Ectodermal cell (in vitro differentiated cells): ENCODE data around the gene CEP83.

Experiments used
- H3K27ac ChIP-seq: 2 replicates; pipeline ENCODE4 v1.7.0; 2013; ENCODE audit warnings: mild to moderate bottlenecking, low read depth, low read length; ENCODE audit not compliant: insufficient read depth, poor library complexity, severe bottlenecking
- H3K27me3 ChIP-seq: 2 replicates; pipeline ENCODE4 v1.7.0; 2013; ENCODE audit warnings: mild to moderate bottlenecking, low read length; ENCODE audit not compliant: insufficient read depth, control insufficient read depth, poor library complexity, severe bottlenecking
- H3K36me3 ChIP-seq: one replicate; pipeline ENCODE4 v1.7.0; 2013; ENCODE audit warnings: low read length; ENCODE audit not compliant: control insufficient read depth, insufficient read depth
- H3K4me1 ChIP-seq: one replicate; pipeline ENCODE4 v1.7.0; 2013; ENCODE audit warnings: low read length; ENCODE audit not compliant: control insufficient read depth, insufficient read depth
- H3K4me3 ChIP-seq: 2 replicates; pipeline ENCODE4 v1.7.0; 2013; ENCODE audit warnings: low read depth, low read length, control low read depth; ENCODE audit not compliant: insufficient read depth
- H3K9me3 ChIP-seq: 2 replicates; pipeline ENCODE4 v1.7.0; 2013; ENCODE audit warnings: mild to moderate bottlenecking, low read length, moderate library complexity; ENCODE audit not compliant: control insufficient read depth
- WGBS, 2 experiments: methylation state at CpG; one replicate each; pipeline ENCODE4 v1.1.7; 2013; ENCODE audit warnings: missing lambda C conversion rate in 2 of 2; 5-methylcytosine and 5-hydroxymethylcytosine counted together

Gene CEP83

DNA sequence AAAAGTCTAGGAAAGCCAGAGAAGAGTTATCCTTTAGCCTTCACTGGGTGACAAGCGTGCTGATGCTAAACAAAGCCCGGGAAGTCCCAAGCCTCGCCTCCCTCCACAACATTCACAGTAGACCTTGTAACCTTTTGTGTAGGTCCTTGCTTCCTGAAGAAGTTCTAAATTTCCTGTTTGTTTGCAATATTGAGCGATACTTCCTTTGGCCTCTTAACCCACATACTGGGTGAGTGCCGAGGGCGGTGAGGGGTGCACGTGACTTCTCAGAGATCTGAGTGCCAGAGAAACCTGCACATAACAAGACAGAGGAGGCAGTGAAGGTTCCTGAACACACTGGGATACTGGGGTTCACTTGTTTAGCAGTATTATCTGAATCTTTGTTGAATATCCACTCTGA lies 177.0 kb downstream of the CEP83 start:
- Histone ChIP-seq H3K36me3 (no peaks in the 10 kb centered on the region), H3K4me1 (peaks cover 8% of the 10 kb centered on the region), H3K4me3 (no peak overlapping the region), H3K27ac (no peak overlapping the region), H3K27me3 (no peaks in the 10 kb centered on the region), H3K9me3 (no peaks in the 10 kb centered on the region)
- 91 to 97% methylated on average over 7 of the region's 7 CpGs for WGBS, 2 experiments

DNA sequence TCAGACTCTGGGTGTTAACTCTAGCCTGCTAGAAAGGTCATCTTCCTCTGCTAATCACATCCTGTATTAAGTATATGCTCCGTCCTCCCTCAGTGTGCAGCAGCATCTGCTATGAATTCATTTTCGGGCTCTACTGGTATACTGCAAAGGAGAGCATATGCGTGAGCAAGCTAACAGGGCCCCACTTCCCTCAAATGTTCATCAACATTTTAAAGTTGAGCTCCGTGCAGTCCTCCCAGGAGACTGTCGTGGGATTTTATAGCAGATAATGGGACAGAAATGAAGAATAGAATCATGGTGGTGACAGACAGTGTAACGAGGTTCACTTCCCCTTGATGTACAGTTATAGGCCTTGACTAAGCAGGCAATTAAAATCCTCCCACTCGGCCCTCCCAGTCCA lies 179.6 kb downstream of the CEP83 start:
- no peaks in the 10 kb centered on the region for H3K4me1 ChIP-seq
- no peaks in the 10 kb centered on the region for H3K27me3 ChIP-seq
- H3K36me3 ChIP-seq = no peaks in the 10 kb centered on the region
- 93 to 95% methylated on average over 7 of the region's 7 CpGs for WGBS, 2 experiments
- H3K4me3 ChIP-seq = no peak overlapping the region
- no peaks in the 10 kb centered on the region for H3K9me3 ChIP-seq
- H3K27ac ChIP-seq = no peak overlapping the region

DNA sequence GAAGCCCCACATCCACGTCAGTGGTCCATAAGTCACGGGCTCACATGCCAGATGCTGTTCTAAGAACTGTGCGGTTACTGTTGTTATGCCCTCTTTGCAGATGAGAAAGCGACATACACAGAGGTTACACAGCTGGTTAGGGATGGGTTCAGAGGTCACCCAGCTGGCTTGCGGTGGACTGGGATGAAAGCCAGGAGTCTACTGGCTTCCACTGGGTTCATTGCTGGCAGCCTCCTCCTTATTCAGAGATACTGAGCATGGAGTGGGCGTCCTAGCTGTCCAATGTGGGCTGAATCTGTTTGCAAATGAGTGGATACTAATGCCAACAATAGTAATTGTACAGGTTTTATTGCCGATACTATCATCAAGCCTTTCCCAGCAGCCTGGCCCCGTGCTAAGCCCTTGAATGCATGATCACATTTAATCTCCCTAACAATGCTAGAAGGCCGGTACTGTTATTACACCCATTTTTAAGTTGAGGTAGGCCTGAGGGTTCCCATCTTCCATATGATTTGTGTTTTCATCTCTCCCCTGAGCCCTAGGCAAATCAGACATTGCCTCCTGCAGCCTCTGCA lies 182.2 kb downstream of the CEP83 start:
- H3K27me3 ChIP-seq = no peaks in the 10 kb centered on the region
- H3K27ac ChIP-seq = no peak overlapping the region
- H3K9me3 ChIP-seq = no peaks in the 10 kb centered on the region
- WGBS, 2 experiments = 94 to 96% methylated on average over 9 of the region's 9 CpGs
- H3K36me3 ChIP-seq = no peaks in the 10 kb centered on the region
- H3K4me3 ChIP-seq = no peak overlapping the region
- H3K4me1 ChIP-seq = no peaks in the 10 kb centered on the region

DNA sequence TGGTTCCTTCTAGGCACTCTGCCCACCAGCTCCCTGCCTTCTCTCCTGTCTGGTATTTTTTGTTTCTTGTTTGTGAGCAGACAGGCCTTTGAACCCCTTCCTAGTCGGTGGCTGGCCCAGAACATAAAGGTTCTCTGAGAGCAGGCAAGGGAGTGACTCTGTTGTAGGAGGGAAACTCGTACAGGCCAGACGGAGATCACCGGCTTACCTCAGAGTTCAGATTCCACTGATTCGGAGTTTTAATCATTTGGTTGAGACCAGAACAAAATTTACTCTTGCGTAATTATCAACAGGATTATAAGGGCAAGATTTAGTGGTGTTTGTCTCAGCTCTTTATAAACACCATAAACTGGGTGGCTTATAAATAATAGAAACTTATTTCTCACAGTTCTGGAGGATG lies 182.9 kb downstream of the CEP83 start:
- Histone ChIP-seq H3K36me3 (no peaks in the 10 kb centered on the region), H3K4me1 (no peaks in the 10 kb centered on the region)

DNA sequence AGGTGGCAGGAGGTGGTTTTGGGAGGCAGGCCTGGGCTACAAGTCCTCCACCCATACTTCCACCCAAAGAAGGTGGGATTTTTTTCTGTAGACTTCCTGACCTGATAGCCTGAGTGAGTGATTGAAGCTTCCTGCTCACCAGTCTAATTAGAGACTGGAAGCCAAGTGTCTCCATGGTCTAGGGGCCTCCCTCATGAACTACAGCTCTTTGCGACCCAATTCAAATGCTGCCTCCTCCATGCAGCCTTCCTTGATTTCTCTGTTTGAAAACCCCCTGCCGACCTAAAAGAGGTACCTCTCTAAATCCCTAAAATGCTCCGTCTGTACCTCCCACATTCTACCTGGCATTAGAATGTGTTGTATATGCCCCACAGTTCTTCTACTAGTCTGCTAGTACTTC lies 186.4 kb downstream of the CEP83 start:
- WGBS, 2 experiments = 91 to 95% methylated on average over 3 of the region's 3 CpGs
- Histone ChIP-seq H3K9me3 (no peaks in the 10 kb centered on the region), H3K4me1 (no peaks in the 10 kb centered on the region), H3K27me3 (no peaks in the 10 kb centered on the region), H3K4me3 (no peak overlapping the region), H3K27ac (no peak overlapping the region), H3K36me3 (no peaks in the 10 kb centered on the region)

More for the DNA sequence above, 182.9 kb downstream of the CEP83 start:
- H3K27me3 ChIP-seq = no peaks in the 10 kb centered on the region
- H3K4me3 ChIP-seq = no peak overlapping the region
- 93% methylated on average over 6 of the region's 6 CpGs for WGBS, 2 experiments
- H3K9me3 ChIP-seq = no peaks in the 10 kb centered on the region
- no peak overlapping the region for H3K27ac ChIP-seq

DNA sequence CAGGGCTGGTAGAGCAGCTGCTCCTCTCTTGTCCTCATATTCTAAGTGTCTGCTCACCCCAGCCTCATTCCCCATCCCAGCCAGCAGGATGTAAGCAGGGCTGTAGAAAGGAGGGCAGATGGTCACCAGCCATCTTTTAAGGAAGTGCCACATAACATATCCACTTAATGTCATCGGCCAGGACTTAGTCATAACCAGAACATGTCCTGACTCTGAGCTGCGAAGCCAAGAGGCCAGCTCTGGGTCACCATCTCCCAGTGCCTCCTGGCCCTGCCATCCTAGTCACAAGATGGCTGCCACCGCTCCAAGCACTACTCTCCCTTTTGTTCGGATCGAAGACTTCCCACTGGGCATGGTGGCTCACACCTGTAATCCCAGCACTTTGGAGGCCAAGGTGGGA lies 187.4 kb downstream of the CEP83 start:
- 87 to 97% methylated on average over 5 of the region's 5 CpGs for WGBS, 2 experiments
- Histone ChIP-seq H3K4me3 (no peak overlapping the region), H3K4me1 (no peaks in the 10 kb centered on the region), H3K27me3 (no peaks in the 10 kb centered on the region), H3K36me3 (no peaks in the 10 kb centered on the region), H3K27ac (no peak overlapping the region), H3K9me3 (no peaks in the 10 kb centered on the region)

- H3K27me3 ChIP-seq = no peaks in the 10 kb centered on the region
- no peaks in the 10 kb centered on the region for H3K9me3 ChIP-seq
- H3K4me3 ChIP-seq = no peak overlapping the region
- no peaks in the 10 kb centered on the region for H3K36me3 ChIP-seq
- H3K27ac ChIP-seq = no peak overlapping the region
- no peaks in the 10 kb centered on the region for H3K4me1 ChIP-seq
- WGBS, 2 experiments = 89 to 98% methylated on average over 6 of the region's 6 CpGs
These were observed 188.3 kb downstream of the CEP83 start for GRCh38 chr12:94271351-94271750.

GRCh38 chr12:94269316-94269999 lies 190.2 kb downstream of the CEP83 start:
- Histone ChIP-seq H3K9me3 (no peaks in the 10 kb centered on the region), H3K27ac (no peak overlapping the region), H3K27me3 (no peaks in the 10 kb centered on the region), H3K4me1 (peaks cover 3% of the 10 kb centered on the region), H3K36me3 (no peaks in the 10 kb centered on the region), H3K4me3 (no peak overlapping the region)
- WGBS, 2 experiments = 91% methylated on average over 3 to 4 of the region's 4 CpGs

- H3K27ac ChIP-seq = no peak overlapping the region
- 88 to 89% methylated on average over 5 of the region's 5 CpGs for whole genome bisulfite sequencing, 2 experiments
- H3K36me3 ChIP-seq = no peaks in the 10 kb centered on the region
- no peaks in the 10 kb centered on the region for H3K9me3 ChIP-seq
- peaks cover 16% of the 10 kb centered on the region for H3K4me1 ChIP-seq
- H3K4me3 ChIP-seq = no peak overlapping the region
- no peaks in the 10 kb centered on the region for H3K27me3 ChIP-seq
These were observed 191.7 kb downstream of the CEP83 start for GRCh38 chr12:94267921-94268471.

GRCh38 chr12:94267537-94267872 lies 192.2 kb downstream of the CEP83 start:
- Histone ChIP-seq H3K9me3 (no peaks in the 10 kb centered on the region), H3K27ac (no peak overlapping the region), H3K4me1 (peaks cover 21% of the 10 kb centered on the region), H3K36me3 (no peaks in the 10 kb centered on the region), H3K4me3 (no peak overlapping the region), H3K27me3 (no peaks in the 10 kb centered on the region)
- WGBS, 2 experiments = 79 to 95% methylated on average over 3 of the region's 3 CpGs
